Panc1 (cell line): Measurements from ENCODE around the gene DPH2. TPM values are rescaled to one million over a fixed set of nuclear protein-coding genes. Genes with fewer than 3 reads are reported as not detected.

Experiments
- ATAC-seq: fragments of 200-7000 bp; cut with Tn5 transposase; 2 replicates; pipeline ENCODE4 v1.9.1; 2020; ENCODE audit warnings: mild to moderate bottlenecking, moderate library complexity
- BruUV-seq: library from RNA; stranded (reverse); fragments of 400-500 nt; replicated peaks from 2 replicates; lab custom pipeline; 2021; lab: Mats Ljungman, UMichigan
- CTCF ChIA-PET: fragments of 300-600 bp; sonication (Branson Sonifier 250); formaldehyde crosslinking; loops from one replicate; lab custom pipeline; 2022; ENCODE audit warnings: antibody characterized with exemption; lab: Charles Lee
- POLR2A ChIA-PET: fragments of 300-600 bp; sonication (Branson Sonifier 250); formaldehyde crosslinking; loops from one replicate; lab custom pipeline; 2022; ENCODE audit warnings: antibody characterized with exemption; lab: Charles Lee
- DNase-seq: peaks from one replicate; pipeline ENCODE4 v3.0.0-alpha.2; 2010; ENCODE audit warnings: low read depth, low spot score
- H3K27ac ChIP-seq: 2 replicates; pipeline ENCODE4 v1.5.1; 2011; ENCODE audit warnings: mild to moderate bottlenecking, low read length, inconsistent platforms
- H3K27me3 ChIP-seq: fragments of 200-500 bp; sonication (Bioruptor generic); 2 replicates; pipeline ENCODE4 v1.6.0; 2014; ENCODE audit warnings: low read length, inconsistent platforms; ENCODE audit not compliant: control insufficient read depth, insufficient read depth
- H3K36me3 ChIP-seq: fragments of 200-500 bp; sonication (Bioruptor generic); 2 replicates; pipeline ENCODE4 v1.5.1; 2014; ENCODE audit warnings: inconsistent platforms, mild to moderate bottlenecking, low read length, moderate library complexity; ENCODE audit not compliant: control insufficient read depth, insufficient read depth
- H3K4me1 ChIP-seq: 2 replicates; pipeline ENCODE4 v1.5.1; 2011; ENCODE audit warnings: inconsistent platforms, mild to moderate bottlenecking, low read length, moderate library complexity; ENCODE audit not compliant: control insufficient read depth, insufficient read depth
- H3K4me3 ChIP-seq, 2 experiments: 2 replicates each; pipeline ENCODE4 v1.5.1; 2011 to 2012; ENCODE audit warnings: low read depth in 2 of 2, low read length in 2 of 2, mild to moderate bottlenecking in 2 of 2, inconsistent platforms in 1 of 2, moderate library complexity in 1 of 2
- H3K9me3 ChIP-seq: fragments of 200-500 bp; sonication (Bioruptor generic); 2 replicates; pipeline ENCODE4 v1.5.1; 2014; ENCODE audit warnings: low read depth, mild to moderate bottlenecking, inconsistent platforms, low read length, moderate library complexity; ENCODE audit not compliant: control insufficient read depth, insufficient read depth
- CTCF ChIP-seq: fragments of 450-650 bp; IDR thresholded peaks from 2 replicates; pipeline ENCODE4 v1.5.1; 2017; ENCODE audit warnings: mild to moderate bottlenecking
- POLR2AphosphoS5 ChIP-seq: IDR thresholded peaks from 2 replicates; pipeline ENCODE4 v1.6.1; 2012; ENCODE audit warnings: mild to moderate bottlenecking, low read depth, low read length, moderate library complexity
- SIN3A ChIP-seq: IDR thresholded peaks from 2 replicates; pipeline ENCODE4 v1.6.1; 2012; ENCODE audit warnings: low read depth, mild to moderate bottlenecking, low read length, moderate library complexity, borderline replicate concordance; ENCODE audit not compliant: insufficient read depth
- TCF7L2 ChIP-seq: IDR thresholded peaks from 2 replicates; pipeline ENCODE4 v1.6.1; 2011; ENCODE audit warnings: mild to moderate bottlenecking, low read depth, low read length, inconsistent platforms
- in situ Hi-C: cut with HindIII; loops from 2 replicates; pipeline ENCODE4 v1.10.0; 2016; ENCODE audit warnings: low sequenced_read_pairs, low pct_unique_long_range_greater_than_20kb
- intact Hi-C: fragments of 100-400 bp; cut with micrococcal nuclease; formaldehyde crosslinking; loops from one replicate; pipeline ENCODE4 v1.10.0; 2022; ENCODE audit not compliant: unreplicated experiment
- total RNA-seq: library from RNA; stranded (reverse); gene quantifications from one replicate; pipeline ENCODE4 v1.2.1, GENCODE V29; 2021; ENCODE audit not compliant: unreplicated experiment
- TF ChIP-seq, protein P1 (sequence below), 2 experiments: IDR thresholded peaks; 2 replicates each; pipeline ENCODE4 v1.6.1; 2011 to 2012; ENCODE audit warnings: low read depth in 2 of 2, control low read depth in 1 of 2, low read length in 1 of 2, mild to moderate bottlenecking in 1 of 2, moderate library complexity in 1 of 2; ENCODE audit not compliant: insufficient read depth in 1 of 2

Gene DPH2
- total RNA-seq, 1 experiment from 2014 or later: 76.0 TPM

- no peaks in the 10 kb centered on the region for H3K4me1 ChIP-seq
- H3K27me3 ChIP-seq: no peaks in the 10 kb centered on the region
- no peak for ATAC-seq
- H3K36me3 ChIP-seq: peaks cover 3% of the 10 kb centered on the region
- BruUV-seq: no TSS peak
- no peak for DNase-seq
- in situ Hi-C loops (no loop called here), intact Hi-C loops (no loop called here)
- no peak overlapping the region for H3K4me3 ChIP-seq
- CTCF ChIA-PET: no interaction called here
- TF ChIP-seq TCF7L2 (no peak), SIN3A (no peak), CTCF (no peak), POLR2AphosphoS5 (no peak)
- TF ChIP-seq, protein P1, sequence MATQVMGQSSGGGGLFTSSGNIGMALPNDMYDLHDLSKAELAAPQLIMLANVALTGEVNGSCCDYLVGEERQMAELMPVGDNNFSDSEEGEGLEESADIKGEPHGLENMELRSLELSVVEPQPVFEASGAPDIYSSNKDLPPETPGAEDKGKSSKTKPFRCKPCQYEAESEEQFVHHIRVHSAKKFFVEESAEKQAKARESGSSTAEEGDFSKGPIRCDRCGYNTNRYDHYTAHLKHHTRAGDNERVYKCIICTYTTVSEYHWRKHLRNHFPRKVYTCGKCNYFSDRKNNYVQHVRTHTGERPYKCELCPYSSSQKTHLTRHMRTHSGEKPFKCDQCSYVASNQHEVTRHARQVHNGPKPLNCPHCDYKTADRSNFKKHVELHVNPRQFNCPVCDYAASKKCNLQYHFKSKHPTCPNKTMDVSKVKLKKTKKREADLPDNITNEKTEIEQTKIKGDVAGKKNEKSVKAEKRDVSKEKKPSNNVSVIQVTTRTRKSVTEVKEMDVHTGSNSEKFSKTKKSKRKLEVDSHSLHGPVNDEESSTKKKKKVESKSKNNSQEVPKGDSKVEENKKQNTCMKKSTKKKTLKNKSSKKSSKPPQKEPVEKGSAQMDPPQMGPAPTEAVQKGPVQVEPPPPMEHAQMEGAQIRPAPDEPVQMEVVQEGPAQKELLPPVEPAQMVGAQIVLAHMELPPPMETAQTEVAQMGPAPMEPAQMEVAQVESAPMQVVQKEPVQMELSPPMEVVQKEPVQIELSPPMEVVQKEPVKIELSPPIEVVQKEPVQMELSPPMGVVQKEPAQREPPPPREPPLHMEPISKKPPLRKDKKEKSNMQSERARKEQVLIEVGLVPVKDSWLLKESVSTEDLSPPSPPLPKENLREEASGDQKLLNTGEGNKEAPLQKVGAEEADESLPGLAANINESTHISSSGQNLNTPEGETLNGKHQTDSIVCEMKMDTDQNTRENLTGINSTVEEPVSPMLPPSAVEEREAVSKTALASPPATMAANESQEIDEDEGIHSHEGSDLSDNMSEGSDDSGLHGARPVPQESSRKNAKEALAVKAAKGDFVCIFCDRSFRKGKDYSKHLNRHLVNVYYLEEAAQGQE (IDR thresholded peaks at IDR 0.05; ENCODE audit: insufficient read depth in 1 of 2, low read depth in 2 of 2, low read length in 1 of 2): no peak
- POLR2A ChIA-PET: no interaction called here
- no peaks in the 10 kb centered on the region for H3K9me3 ChIP-seq
- H3K27ac ChIP-seq: no peak overlapping the region
These were observed 13.6 kb upstream of the DPH2 start for GRCh38 chr1:43956234-43956633.

GRCh38 chr1:43957407-43958040 is 12.3 kb upstream of the DPH2 start:
- in situ Hi-C loops: no loop called here
- DNase-seq (no peak), ATAC-seq (no peak)
- Histone ChIP-seq H3K36me3 (peaks cover 3% of the 10 kb centered on the region), H3K9me3 (no peaks in the 10 kb centered on the region), H3K27me3 (no peaks in the 10 kb centered on the region), H3K4me1 (no peaks in the 10 kb centered on the region), H3K4me3 (no peak overlapping the region), H3K27ac (no peak overlapping the region)
- CTCF ChIA-PET: no interaction called here
- TF ChIP-seq TCF7L2 (no peak), SIN3A (no peak), CTCF (no peak), POLR2AphosphoS5 (no peak)
- TF ChIP-seq, protein P1 (IDR thresholded peaks at IDR 0.05; ENCODE audit: insufficient read depth in 1 of 2, low read depth in 2 of 2, low read length in 1 of 2): no peak
- POLR2A ChIA-PET: interaction anchor here (0.6 kb wide), 1 partner anchor 36 kb away, joined by 7 read pairs; no protein-coding TSS in a partner anchor
- no TSS peak for BruUV-seq
- intact Hi-C loops: no loop called here
